PFSK-1 (cell line): ENCODE data around the gene TFEC.

ENCODE experiments used
- FOXP2 ChIP-seq: optimal IDR thresholded peaks from 2 replicates; pipeline ENCODE3; 2011; ENCODE audit warnings: borderline replicate concordance, control low read depth, inconsistent platforms; ENCODE audit not compliant: insufficient read depth; ENCODE audit errors: extremely low read length, extremely low read depth
- POLR2AphosphoS5 ChIP-seq: IDR thresholded peaks from 2 replicates; pipeline ENCODE4 v1.6.1; 2012; ENCODE audit warnings: low read depth, mild to moderate bottlenecking, control low read depth, low read length, moderate library complexity
- REST ChIP-seq, 2 experiments: IDR thresholded peaks; 2 replicates each; pipeline versions ENCODE4 v1.6.1 to v1.8.0; 2011 to 2012; ENCODE audit warnings: low read depth in 2 of 2, low read length in 2 of 2, control low read depth in 1 of 2, inconsistent platforms in 1 of 2, mild to moderate bottlenecking in 1 of 2, moderate library complexity in 1 of 2; ENCODE audit not compliant: insufficient read depth in 1 of 2
- SIN3A ChIP-seq: IDR thresholded peaks from 2 replicates; pipeline ENCODE4 v1.6.1; 2012; ENCODE audit warnings: mild to moderate bottlenecking, low read length, moderate library complexity, borderline replicate concordance; ENCODE audit not compliant: insufficient read depth
- TAF1 ChIP-seq: IDR thresholded peaks from 2 replicates; pipeline ENCODE4 v1.6.1; 2012; ENCODE audit warnings: low read length, control low read depth, borderline replicate concordance; ENCODE audit not compliant: insufficient read depth

The TFEC gene

GRCh38 chr7:115976651-115977050 lies 53.9 kb downstream of the TFEC start:
- TF ChIP-seq POLR2AphosphoS5 (no peak), SIN3A (no peak), REST (IDR thresholded peaks at IDR 0.05; ENCODE audit: insufficient read depth in 1 of 2, low read depth in 2 of 2, low read length in 2 of 2) (no peak), FOXP2 (no peak), TAF1 (no peak)

- TF ChIP-seq TAF1 (no peak), REST (IDR thresholded peaks at IDR 0.05; ENCODE audit: insufficient read depth in 1 of 2, low read depth in 2 of 2, low read length in 2 of 2) (no peak), POLR2AphosphoS5 (no peak), FOXP2 (no peak), SIN3A (no peak)
Measured at GRCh38 chr7:115975766-115976165, 54.8 kb downstream of the TFEC start.

GRCh38 chr7:115973406-115973805 lies 57.2 kb downstream of the TFEC start:
- TF ChIP-seq FOXP2 = no peak
- TF ChIP-seq SIN3A = no peak
- TF ChIP-seq TAF1 = no peak
- TF ChIP-seq POLR2AphosphoS5 = no peak
- no peak for TF ChIP-seq REST (IDR thresholded peaks at IDR 0.05; ENCODE audit: insufficient read depth in 1 of 2, low read depth in 2 of 2, low read length in 2 of 2)

- TF ChIP-seq SIN3A (no peak), POLR2AphosphoS5 (no peak), TAF1 (no peak), REST (IDR thresholded peaks at IDR 0.05; ENCODE audit: insufficient read depth in 1 of 2, low read depth in 2 of 2, low read length in 2 of 2) (no peak), FOXP2 (no peak)
Measured at GRCh38 chr7:115971506-115971905, 59.1 kb downstream of the TFEC start.

- no peak for TF ChIP-seq POLR2AphosphoS5
- no peak for TF ChIP-seq TAF1
- no peak for TF ChIP-seq REST (IDR thresholded peaks at IDR 0.05; ENCODE audit: insufficient read depth in 1 of 2, low read depth in 2 of 2, low read length in 2 of 2)
Measured at GRCh38 chr7:115968596-115968995, 62.0 kb downstream of the TFEC start.
